IMR-90 (cell line): Measurements from ENCODE around the gene RPS6KL1. TPM values are rescaled to one million over a fixed set of nuclear protein-coding genes. Genes with fewer than 3 reads are reported as not detected.

Experiments
- ATAC-seq: fragments of 200-7000 bp; cut with Tn5 transposase; 2 replicates; pipeline ENCODE4 v1.9.1; 2020; ENCODE audit warnings: low read depth, mild to moderate bottlenecking, moderate library complexity
- BruUV-seq: library from RNA; stranded (reverse); fragments of 400-500 nt; replicated peaks from 2 replicates; lab custom pipeline; 2021; lab: Mats Ljungman, UMichigan
- CTCF ChIA-PET: fragments of 300-600 bp; formaldehyde crosslinking; extraction: SDS; loops from one replicate; lab custom pipeline; 2021; ENCODE audit warnings: antibody characterized with exemption; lab: Yijun Ruan, JAX
- POLR2A ChIA-PET: fragments of 300-600 bp; sonication (Branson Sonifier 250); formaldehyde crosslinking; loops from one replicate; lab custom pipeline; 2022; ENCODE audit warnings: antibody characterized with exemption; ENCODE audit not compliant: unreplicated experiment; lab: Charles Lee
- DNase-seq: peaks from one replicate; pipeline ENCODE4 v3.0.0; 2013
- H2AFZ ChIP-seq: replicated peaks from 2 replicates; pipeline ENCODE3; 2013; ENCODE audit warnings: low read length, mild to moderate bottlenecking; ENCODE audit not compliant: poor library complexity
- H2AK5ac ChIP-seq: 2 replicates; pipeline ENCODE4 v1.6.1; 2013; ENCODE audit warnings: low read depth, low read length, inconsistent platforms
- H2AK9ac ChIP-seq: replicated peaks from 2 replicates; pipeline ENCODE3; 2013; ENCODE audit warnings: mild to moderate bottlenecking, low read depth, low read length, moderate library complexity; ENCODE audit not compliant: poor library complexity
- H2BK120ac ChIP-seq: 2 replicates; pipeline ENCODE4 v1.6.1; 2013; ENCODE audit warnings: low read depth, low read length, inconsistent platforms
- H2BK15ac ChIP-seq: 3 replicates; pipeline ENCODE4 v1.6.1; 2013; ENCODE audit warnings: low read depth, low read length, inconsistent platforms
- H2BK20ac ChIP-seq: 2 replicates; pipeline ENCODE4 v1.6.1; 2013; ENCODE audit warnings: low read depth, mild to moderate bottlenecking, inconsistent platforms, low read length, moderate library complexity
- H2BK5ac ChIP-seq: 2 replicates; pipeline ENCODE4 v1.6.1; 2013; ENCODE audit warnings: mild to moderate bottlenecking, low read depth, low read length, inconsistent platforms; ENCODE audit not compliant: poor library complexity, severe bottlenecking
- H3K14ac ChIP-seq: replicated peaks from 2 replicates; pipeline ENCODE4 v1.6.1; 2013; ENCODE audit warnings: low read depth, low read length, inconsistent platforms
- H3K18ac ChIP-seq: 2 replicates; pipeline ENCODE4 v1.6.1; 2013; ENCODE audit warnings: low read depth, low read length, control low read depth
- H3K23ac ChIP-seq: 2 replicates; pipeline ENCODE4 v1.6.1; 2013; ENCODE audit warnings: low read depth, low read length, inconsistent platforms
- H3K27ac ChIP-seq: 2 replicates; pipeline ENCODE4 v1.5.1; 2013; ENCODE audit warnings: mild to moderate bottlenecking, control low read depth, low read length; ENCODE audit not compliant: insufficient read depth
- H3K27me3 ChIP-seq: 2 replicates; pipeline ENCODE4 v1.6.1; 2013; ENCODE audit warnings: low read length; ENCODE audit not compliant: control insufficient read depth, insufficient read depth
- H3K36me3 ChIP-seq: 2 replicates; pipeline ENCODE4 v1.6.1; 2013; ENCODE audit warnings: low read length, mixed read lengths; ENCODE audit not compliant: control insufficient read depth, insufficient read depth
- H3K4ac ChIP-seq: 2 replicates; pipeline ENCODE4 v1.6.1; 2013; ENCODE audit warnings: low read depth, low read length, inconsistent platforms
- H3K4me1 ChIP-seq: 2 replicates; pipeline ENCODE4 v1.6.1; 2013; ENCODE audit warnings: low read length, mixed read lengths; ENCODE audit not compliant: control insufficient read depth, insufficient read depth
- H3K4me2 ChIP-seq: 2 replicates; pipeline ENCODE4 v1.6.1; 2013; ENCODE audit warnings: low read depth, mild to moderate bottlenecking, control low read depth, low read length, moderate library complexity
- H3K4me3 ChIP-seq: 2 replicates; pipeline ENCODE4 v1.5.1; 2013; ENCODE audit warnings: low read depth, mild to moderate bottlenecking, control low read depth, low read length, moderate library complexity; ENCODE audit not compliant: insufficient read depth
- H3K56ac ChIP-seq: 2 replicates; pipeline ENCODE4 v1.6.1; 2013; ENCODE audit warnings: low read length, inconsistent platforms; ENCODE audit not compliant: insufficient read depth; ENCODE audit errors: extremely low read depth
- H3K79me1 ChIP-seq, 2 experiments: 2 replicates each; pipeline ENCODE4 v1.6.1; 2013; ENCODE audit warnings: low read length in 2 of 2, inconsistent platforms in 1 of 2, low read depth in 1 of 2
- H3K9ac ChIP-seq: 2 replicates; pipeline ENCODE4 v1.6.1; 2013; ENCODE audit warnings: low read depth, low read length, control low read depth
- H3K9me1 ChIP-seq: 2 replicates; pipeline ENCODE4 v1.6.1; 2013; ENCODE audit warnings: low read length, inconsistent platforms; ENCODE audit not compliant: insufficient read depth
- H3K9me3 ChIP-seq: 2 replicates; pipeline ENCODE4 v1.6.1; 2013; ENCODE audit warnings: low read length; ENCODE audit not compliant: control insufficient read depth, insufficient read depth
- H4K20me1 ChIP-seq: 2 replicates; pipeline ENCODE4 v1.6.1; 2013; ENCODE audit warnings: low read length, inconsistent platforms; ENCODE audit not compliant: insufficient read depth
- H4K5ac ChIP-seq: 2 replicates; pipeline ENCODE4 v1.6.1; 2013; ENCODE audit warnings: mild to moderate bottlenecking, low read depth, low read length, control low read depth
- H4K8ac ChIP-seq, 2 experiments: 2 replicates each; pipeline ENCODE4 v1.6.1; 2013; ENCODE audit warnings: low read depth in 2 of 2, low read length in 2 of 2, control low read depth in 1 of 2, inconsistent platforms in 1 of 2
- H4K91ac ChIP-seq: 2 replicates; pipeline ENCODE4 v1.6.1; 2013; ENCODE audit warnings: low read depth, low read length, inconsistent platforms; ENCODE audit not compliant: insufficient read depth
- CEBPB ChIP-seq: IDR thresholded peaks from 2 replicates; pipeline ENCODE4 v1.6.1; 2012; ENCODE audit warnings: low read depth, low read length, improper control_type of control experiment
- CHD1 ChIP-seq: IDR thresholded peaks from 2 replicates; pipeline ENCODE4 v1.6.1; 2012; ENCODE audit warnings: low read depth, low read length, improper control_type of control experiment
- FOS ChIP-seq: fragments of 150-350 bp; IDR thresholded peaks from 2 replicates; pipeline ENCODE4 v1.6.1; 2016; ENCODE audit warnings: low read depth, low read length
- MAFK ChIP-seq: IDR thresholded peaks from 2 replicates; pipeline ENCODE4 v1.6.1; 2012; ENCODE audit warnings: low read depth, low read length, improper control_type of control experiment
- MAZ ChIP-seq: IDR thresholded peaks from 2 replicates; pipeline ENCODE4 v1.6.1; 2012; ENCODE audit warnings: low read depth, mild to moderate bottlenecking, low read length, improper control_type of control experiment, moderate library complexity, borderline replicate concordance
- MXI1 ChIP-seq: IDR thresholded peaks from 2 replicates; pipeline ENCODE4 v1.6.1; 2012; ENCODE audit warnings: low read depth, mild to moderate bottlenecking, low read length, moderate library complexity, borderline replicate concordance
- NFE2L2 ChIP-seq: fragments of 150-350 bp; IDR thresholded peaks from 2 replicates; pipeline ENCODE4 v1.6.1; 2016; ENCODE audit warnings: low read depth, mild to moderate bottlenecking, low read length
- POLR2A ChIP-seq: IDR thresholded peaks from 2 replicates; pipeline ENCODE4 v1.6.1; 2012; ENCODE audit warnings: mild to moderate bottlenecking, low read depth, low read length
- RFX5 ChIP-seq: IDR thresholded peaks from 2 replicates; pipeline ENCODE4 v1.8.0; 2012; ENCODE audit warnings: low read depth, mild to moderate bottlenecking, low read length, moderate library complexity
- SMC3 ChIP-seq: fragments of 150-350 bp; IDR thresholded peaks from 2 replicates; pipeline ENCODE4 v1.6.1; 2016; ENCODE audit warnings: low read depth, mild to moderate bottlenecking, antibody characterized with exemption, low read length, moderate library complexity
- WGBS, 2 experiments: methylation state at CpG; one replicate each; pipeline versions ENCODE4 v1.1.5 to v1.1.7; 2013; ENCODE audit warnings: missing lambda C conversion rate in 2 of 2; ENCODE audit not compliant: insufficient read length in 1 of 2; ENCODE audit errors: extremely low coverage in 2 of 2; 5-methylcytosine and 5-hydroxymethylcytosine counted together
- dilution Hi-C: fragments of 300-500 bp; cut with HindIII; formaldehyde crosslinking; loops from one replicate; pipeline ENCODE4 v1.14.3; 2018; ENCODE audit warnings: low sequenced_read_pairs; ENCODE audit not compliant: unreplicated experiment
- in situ Hi-C: fragments of 300-500 bp; cut with MboI; formaldehyde crosslinking; loops from 3 replicates; pipeline ENCODE4 v1.14.3; 2019; ENCODE audit warnings: low sequenced_read_pairs, inconsistent platforms, mixed read lengths
- intact Hi-C: fragments of 100-400 bp; cut with micrococcal nuclease; formaldehyde crosslinking; loops from 2 replicates; pipeline ENCODE4 v1.10.0; 2022
- polyA plus RNA-seq, 3 experiments: library from polyadenylated mRNA; depleted of rRNA; stranded (reverse); fragments of >200 nt; gene quantifications; 2 replicates each; pipeline ENCODE4 v1.2.3, GENCODE V29; 2012; ENCODE audit warnings: low replicate concordance in 1 of 3
- total RNA-seq: library from RNA; depleted of rRNA; stranded (reverse); fragments of >200 nt; gene quantifications from 2 replicates; pipeline ENCODE4 v1.2.3, GENCODE V29; 2012
- TF ChIP-seq, protein P1 (sequence below): fragments of 150-350 bp; IDR thresholded peaks from 2 replicates; pipeline ENCODE4 v1.6.1; 2017; ENCODE audit warnings: mild to moderate bottlenecking, antibody characterized with exemption, low read length, low read depth
- TF ChIP-seq, protein P2 (sequence below): fragments of 150-350 bp; IDR thresholded peaks from 2 replicates; pipeline ENCODE4 v1.6.1; 2016; ENCODE audit warnings: low read depth, mild to moderate bottlenecking, low read length, moderate library complexity, borderline replicate concordance

The RPS6KL1 gene
- total and polyA plus RNA-seq, 2 of the 4 experiments (the other 2 are of a cell fraction), result 0.72 to 1.7 TPM

DNA sequence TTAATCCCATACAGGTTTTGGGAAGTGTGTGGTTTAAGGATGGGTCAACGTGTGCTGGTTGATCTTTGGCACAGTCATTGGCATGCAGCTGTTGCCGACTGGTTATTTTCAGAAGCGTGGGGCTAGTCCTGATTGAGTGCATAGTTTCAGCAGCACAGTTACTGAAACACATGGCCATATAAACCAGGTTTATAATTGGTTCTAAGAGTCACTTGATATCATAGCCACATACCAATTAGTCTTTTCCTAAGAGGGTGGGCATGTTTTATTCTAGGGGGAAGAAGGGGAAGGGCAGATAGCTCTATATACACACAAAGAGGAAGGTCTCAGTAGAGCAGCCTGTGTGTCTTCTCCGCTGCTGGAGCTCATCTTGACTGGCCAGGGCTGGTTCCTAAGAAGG lies 11.0 kb upstream of the RPS6KL1 start:
- DNase-seq (no peak), ATAC-seq (peak; percentile 9; the same call in 1 of the 2 replicates)
- Histone ChIP-seq H3K79me1 (no peaks in the 10 kb centered on the region), H2BK20ac (no peak overlapping the region), H2AFZ (peak overlapping the region; percentile 25), H3K9me3 (no peaks in the 10 kb centered on the region), H3K9me1 (peaks cover 8% of the 10 kb centered on the region), H3K4me3 (no peak overlapping the region), H3K27me3 (no peaks in the 10 kb centered on the region), H2AK9ac (no peak overlapping the region), H3K4me1 (peaks cover 13% of the 10 kb centered on the region; the same call in 1 of the 2 replicates), H4K20me1 (no peaks in the 10 kb centered on the region), H3K9ac (no peak overlapping the region), H2BK120ac (no peak overlapping the region), H2BK15ac (no peak overlapping the region), H4K8ac (no peak overlapping the region), H4K91ac (no peak overlapping the region), H3K18ac (no peak overlapping the region; the same call in 1 of the 2 replicates), H2BK5ac (no peak overlapping the region), H3K23ac (peak overlapping the region; percentile 8; the same call in 1 of the 2 replicates), H3K4me2 (no peak overlapping the region), H3K14ac (no peak overlapping the region), H3K36me3 (no peaks in the 10 kb centered on the region), H4K5ac (no peak overlapping the region; the same call in 1 of the 2 replicates), H3K4ac (no peak overlapping the region), H3K27ac (0 out of 2 replicates have a peak overlapping the region, but pooled peaks have one; percentile 7), H2AK5ac (no peak overlapping the region), H3K56ac (no peak overlapping the region)
- BruUV-seq, result no TSS peak
- ChIA-PET CTCF (interaction anchor here (1.5 kb wide), 1 partner anchor 154 kb away, joined by 3 read pairs; no protein-coding TSS in a partner anchor), POLR2A (interaction anchor here (0.6 kb wide), 1 partner anchor 72 kb away, joined by 3 read pairs; no protein-coding TSS in a partner anchor)
- in situ Hi-C loops, result no loop called here
- no CpG with 5 or more reads among the region's 4 CpGs for WGBS, 2 experiments
- TF ChIP-seq FOS (no peak), MAFK (no peak), POLR2A (no peak), RFX5 (no peak), SMC3 (no peak), NFE2L2 (no peak), MAZ (no peak), CHD1 (no peak), MXI1 (no peak), CEBPB (no peak)
- TF ChIP-seq, protein P1, sequence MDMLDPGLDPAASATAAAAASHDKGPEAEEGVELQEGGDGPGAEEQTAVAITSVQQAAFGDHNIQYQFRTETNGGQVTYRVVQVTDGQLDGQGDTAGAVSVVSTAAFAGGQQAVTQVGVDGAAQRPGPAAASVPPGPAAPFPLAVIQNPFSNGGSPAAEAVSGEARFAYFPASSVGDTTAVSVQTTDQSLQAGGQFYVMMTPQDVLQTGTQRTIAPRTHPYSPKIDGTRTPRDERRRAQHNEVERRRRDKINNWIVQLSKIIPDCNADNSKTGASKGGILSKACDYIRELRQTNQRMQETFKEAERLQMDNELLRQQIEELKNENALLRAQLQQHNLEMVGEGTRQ, result no peak
- TF ChIP-seq, protein P2, sequence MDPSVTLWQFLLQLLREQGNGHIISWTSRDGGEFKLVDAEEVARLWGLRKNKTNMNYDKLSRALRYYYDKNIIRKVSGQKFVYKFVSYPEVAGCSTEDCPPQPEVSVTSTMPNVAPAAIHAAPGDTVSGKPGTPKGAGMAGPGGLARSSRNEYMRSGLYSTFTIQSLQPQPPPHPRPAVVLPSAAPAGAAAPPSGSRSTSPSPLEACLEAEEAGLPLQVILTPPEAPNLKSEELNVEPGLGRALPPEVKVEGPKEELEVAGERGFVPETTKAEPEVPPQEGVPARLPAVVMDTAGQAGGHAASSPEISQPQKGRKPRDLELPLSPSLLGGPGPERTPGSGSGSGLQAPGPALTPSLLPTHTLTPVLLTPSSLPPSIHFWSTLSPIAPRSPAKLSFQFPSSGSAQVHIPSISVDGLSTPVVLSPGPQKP, result no peak
- dilution Hi-C loops, result no loop called here
- intact Hi-C loops, result no loop called here
